Measurements from ENCODE around the gene RNFT2. TPM values are rescaled to one million over a fixed set of nuclear protein-coding genes. Genes with fewer than 3 reads are reported as not detected.

Gene RNFT2
- total RNA-seq, 1 experiment from 2014 or later, result 29.5 TPM

DNA sequence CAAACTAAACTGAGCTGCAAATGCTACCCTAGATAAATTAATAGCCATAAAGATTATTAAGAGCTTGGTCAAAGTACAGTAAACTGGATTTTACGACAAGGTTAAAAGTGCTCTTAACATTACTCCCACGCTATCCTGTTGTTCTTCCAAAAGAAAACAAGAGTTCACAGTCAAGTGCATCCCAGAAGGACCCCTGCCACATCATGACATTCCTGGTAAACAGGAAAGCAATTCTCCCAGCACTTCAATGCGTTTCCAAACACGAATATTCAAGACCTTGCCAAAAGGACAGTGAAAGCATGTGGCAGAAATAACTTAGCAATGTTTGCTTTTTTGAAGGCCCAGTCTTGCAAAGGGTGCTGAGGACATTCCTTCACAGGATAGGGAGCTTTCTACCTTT lies 11.4 kb upstream of the RNFT2 start:
- Histone ChIP-seq H2BK5ac (ENCODE audit: insufficient read length, low read length) (no peak overlapping the region), H4K8ac (replicated peaks; ENCODE audit: insufficient read length, low read depth, low read length) (no peak overlapping the region), H2AK5ac (ENCODE audit: insufficient read length, low read length) (no peak overlapping the region), H2BK15ac (ENCODE audit: low read depth, low read length) (no peak overlapping the region), H3K27ac (ENCODE audit: insufficient read length, low read depth, low read length) (no peak overlapping the region), H3K79me2 (ENCODE audit: insufficient read depth, low read length) (peaks cover 2% of the 10 kb centered on the region; the same call in 1 of the 2 replicates), H3K4me1 (ENCODE audit: insufficient read depth, low read length) (no peaks in the 10 kb centered on the region), H3K4me2 (ENCODE audit: insufficient read depth, insufficient read length, low read length) (peak overlapping the region; percentile 10), H2BK120ac (ENCODE audit: low read depth, low read length, poor library complexity, severe bottlenecking) (no peak overlapping the region), H3K18ac (ENCODE audit: insufficient read length, low read depth, low read length) (no peak overlapping the region), H3K4ac (ENCODE audit: low read depth, low read length) (no peak overlapping the region), H4K91ac (ENCODE audit: insufficient read length, low read depth, low read length) (no peak overlapping the region), H2BK20ac (ENCODE audit: low read depth, low read length, poor library complexity, severe bottlenecking) (no peak overlapping the region), H3T11ph (ENCODE audit: low read length) (no peak overlapping the region), H3K23ac (ENCODE audit: insufficient read length, low read depth, low read length) (no peak overlapping the region), H3K23me2 (ENCODE audit: insufficient read length, low read depth, low read length, poor library complexity, severe bottlenecking) (no peaks in the 10 kb centered on the region), H3K56ac (ENCODE audit: insufficient read length, low read depth, low read length) (no peak overlapping the region), H3K9ac (ENCODE audit: extremely low read depth, insufficient read length, low read length) (no peak overlapping the region), H3K27me3 (ENCODE audit: insufficient read depth, low read length) (no peaks in the 10 kb centered on the region), H2BK12ac (ENCODE audit: insufficient read length, low read depth, low read length) (no peak overlapping the region), H4K20me1 (ENCODE audit: control insufficient read depth, insufficient read depth, insufficient read length) (no peaks in the 10 kb centered on the region), H3K9me3 (ENCODE audit: control insufficient read depth, low read depth, low read length) (no peaks in the 10 kb centered on the region), H3K79me1 (ENCODE audit: insufficient read depth, low read depth, low read length, poor library complexity, severe bottlenecking) (peaks cover 6% of the 10 kb centered on the region), H4K5ac (ENCODE audit: insufficient read length, low read depth, low read length) (no peak overlapping the region), H3K14ac (ENCODE audit: insufficient read depth, low read length) (no peak overlapping the region), H2AFZ (ENCODE audit: low read length) (no peak overlapping the region)
- DNase-seq, result no peak
- no peak for TF ChIP-seq CTCF (conservative IDR thresholded peaks at IDR 0.05)
- WGBS (ENCODE audit: extremely low coverage, insufficient read length, low lambda C conversion rate), result no CpG with 5 or more reads among the region's 4 CpGs
- no peaks in the 10 kb centered on the region for H3K9me3 Mint-ChIP-seq
- no peak overlapping the region; a peak in 1 of 7 replicates for H3K27ac Mint-ChIP-seq
- H3K36me3 Mint-ChIP-seq (ENCODE audit: insufficient read depth in 1 of 3, low read depth in 3 of 3), result peaks cover 0 to 11% (median 8%) of the 10 kb centered on the region in 3 experiments; a peak in 5 of 7 replicates
- H3K27me3 Mint-ChIP-seq (ENCODE audit: low read depth), result no peaks in the 10 kb centered on the region
- H3K4me3 Mint-ChIP-seq, result no peak overlapping the region; a peak in 1 of 5 replicates
- H3K4me1 Mint-ChIP-seq, result peaks cover 10 to 13% of the 10 kb centered on the region in 2 experiments

All from H9 (cell line).